ENCODE results near the gene WDR31.
"Not testable (repeated sequence)": the region's sequence is repeated elsewhere in the genome, so short reads cannot be mapped to it uniquely, and the experiment has no call there.

Gene WDR31

GRCh38 chr9:113296796-113297558, 43.1 kb downstream of the WDR31 start:
- H3K9ac ChIP-seq, result no peak overlapping the region
- H3K36me3 ChIP-seq (ENCODE audit: insufficient read depth), result no peaks in the 10 kb centered on the region
- no peaks in the 10 kb centered on the region for H3K4me1 ChIP-seq (ENCODE audit: low read depth, poor library complexity, severe bottlenecking)
- no peak overlapping the region for H3K27ac ChIP-seq
- no peak overlapping the region for H2AFZ ChIP-seq (ENCODE audit: low read depth)
- H4K20me1 ChIP-seq (ENCODE audit: insufficient read depth), result no peaks in the 10 kb centered on the region
- H3K4me2 ChIP-seq, result no peak overlapping the region
- no peaks in the 10 kb centered on the region for H3K27me3 ChIP-seq (ENCODE audit: insufficient read depth, low read depth)
- no peaks in the 10 kb centered on the region for H3K79me2 ChIP-seq (ENCODE audit: insufficient read depth, low read depth)
- no peak overlapping the region for H3K4me3 ChIP-seq (IDR thresholded peaks at IDR 0.05; ENCODE audit: insufficient read depth, low read depth, low read length)
- TF ChIP-seq, protein P1, sequence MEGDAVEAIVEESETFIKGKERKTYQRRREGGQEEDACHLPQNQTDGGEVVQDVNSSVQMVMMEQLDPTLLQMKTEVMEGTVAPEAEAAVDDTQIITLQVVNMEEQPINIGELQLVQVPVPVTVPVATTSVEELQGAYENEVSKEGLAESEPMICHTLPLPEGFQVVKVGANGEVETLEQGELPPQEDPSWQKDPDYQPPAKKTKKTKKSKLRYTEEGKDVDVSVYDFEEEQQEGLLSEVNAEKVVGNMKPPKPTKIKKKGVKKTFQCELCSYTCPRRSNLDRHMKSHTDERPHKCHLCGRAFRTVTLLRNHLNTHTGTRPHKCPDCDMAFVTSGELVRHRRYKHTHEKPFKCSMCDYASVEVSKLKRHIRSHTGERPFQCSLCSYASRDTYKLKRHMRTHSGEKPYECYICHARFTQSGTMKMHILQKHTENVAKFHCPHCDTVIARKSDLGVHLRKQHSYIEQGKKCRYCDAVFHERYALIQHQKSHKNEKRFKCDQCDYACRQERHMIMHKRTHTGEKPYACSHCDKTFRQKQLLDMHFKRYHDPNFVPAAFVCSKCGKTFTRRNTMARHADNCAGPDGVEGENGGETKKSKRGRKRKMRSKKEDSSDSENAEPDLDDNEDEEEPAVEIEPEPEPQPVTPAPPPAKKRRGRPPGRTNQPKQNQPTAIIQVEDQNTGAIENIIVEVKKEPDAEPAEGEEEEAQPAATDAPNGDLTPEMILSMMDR (conservative IDR thresholded peaks at IDR 0.05; ENCODE audit: low read depth, low read length), result no peak

DNA sequence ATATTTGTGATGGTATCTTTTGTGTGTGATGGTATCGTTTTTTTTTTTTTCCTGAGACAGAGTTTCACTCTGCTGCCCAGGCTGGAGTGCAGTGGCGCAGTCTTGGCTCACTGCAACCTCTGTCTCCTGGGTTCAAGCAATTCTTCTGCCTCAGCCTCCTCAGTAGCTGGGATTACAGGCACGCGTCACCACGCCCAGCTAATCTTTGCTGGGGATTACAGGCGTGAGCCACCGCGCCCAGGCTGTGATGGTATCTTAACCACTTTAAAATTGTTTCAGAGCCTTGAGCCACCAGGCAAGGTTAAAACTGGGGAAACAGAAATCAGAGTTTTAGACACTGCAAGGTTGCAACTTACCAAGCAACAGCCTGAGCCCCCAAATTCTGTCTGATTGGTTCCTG, 43.8 kb downstream of the WDR31 start:
- H3K36me3 ChIP-seq (ENCODE audit: insufficient read depth); H3K27me3 ChIP-seq (ENCODE audit: insufficient read depth, low read depth); H2AFZ ChIP-seq (ENCODE audit: low read depth); H3K9ac ChIP-seq; H3K4me1 ChIP-seq (ENCODE audit: low read depth, poor library complexity, severe bottlenecking); H3K4me2 ChIP-seq; H4K20me1 ChIP-seq (ENCODE audit: insufficient read depth); H3K27ac ChIP-seq; H3K79me2 ChIP-seq (ENCODE audit: insufficient read depth, low read depth); H3K4me3 ChIP-seq (IDR thresholded peaks at IDR 0.05; ENCODE audit: insufficient read depth, low read depth, low read length): not testable (repeated sequence)

DNA sequence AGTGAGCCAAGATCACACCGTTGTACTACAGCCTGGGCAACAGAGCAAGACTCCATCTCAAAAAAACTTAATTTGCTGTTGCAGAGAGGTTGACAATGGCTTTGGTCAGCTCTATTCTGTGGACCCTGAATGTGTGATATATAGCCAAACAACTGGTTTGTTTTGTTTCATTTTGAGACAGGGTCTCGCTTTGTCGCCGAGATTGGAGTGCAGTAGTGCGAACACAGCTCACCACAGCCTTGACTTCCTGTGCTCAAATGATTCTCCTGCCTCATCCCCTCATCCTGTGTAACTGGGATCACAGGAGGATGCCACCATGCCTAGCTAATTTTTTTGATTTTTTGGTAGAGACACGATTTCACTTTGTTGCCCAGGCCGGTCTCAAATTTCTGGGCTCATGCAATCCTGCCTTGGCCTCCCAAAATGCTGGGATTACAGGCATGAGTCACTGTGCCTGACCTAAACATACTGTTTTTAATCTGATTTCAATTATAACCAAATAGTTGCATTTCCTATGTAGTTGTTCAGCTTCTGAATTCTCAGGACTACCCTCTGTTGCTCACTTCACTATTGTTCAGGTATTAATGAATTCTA, 46.7 kb downstream of the WDR31 start:
- no peaks in the 10 kb centered on the region for H4K20me1 ChIP-seq (ENCODE audit: insufficient read depth)
- no peak overlapping the region for H3K4me3 ChIP-seq (IDR thresholded peaks at IDR 0.05; ENCODE audit: insufficient read depth, low read depth, low read length)
- no peak overlapping the region for H3K4me2 ChIP-seq
- no peak overlapping the region for H3K9ac ChIP-seq
- TF ChIP-seq, protein P1 (conservative IDR thresholded peaks at IDR 0.05; ENCODE audit: low read depth, low read length), result no peak
- H3K79me2 ChIP-seq (ENCODE audit: insufficient read depth, low read depth), result no peaks in the 10 kb centered on the region
- H3K36me3 ChIP-seq (ENCODE audit: insufficient read depth), result peaks cover 20% of the 10 kb centered on the region
- no peak overlapping the region for H3K27ac ChIP-seq
- no peak overlapping the region for H2AFZ ChIP-seq (ENCODE audit: low read depth)
- no peaks in the 10 kb centered on the region for H3K4me1 ChIP-seq (ENCODE audit: low read depth, poor library complexity, severe bottlenecking)
- H3K27me3 ChIP-seq (ENCODE audit: insufficient read depth, low read depth), result no peaks in the 10 kb centered on the region

- Histone ChIP-seq H3K27ac (no peak overlapping the region), H3K36me3 (ENCODE audit: insufficient read depth) (peaks cover 39% of the 10 kb centered on the region), H3K4me3 (IDR thresholded peaks at IDR 0.05; ENCODE audit: insufficient read depth, low read depth, low read length) (no peak overlapping the region), H2AFZ (ENCODE audit: low read depth) (no peak overlapping the region), H4K20me1 (ENCODE audit: insufficient read depth) (no peaks in the 10 kb centered on the region), H3K27me3 (ENCODE audit: insufficient read depth, low read depth) (no peaks in the 10 kb centered on the region), H3K9ac (no peak overlapping the region), H3K79me2 (ENCODE audit: insufficient read depth, low read depth) (no peaks in the 10 kb centered on the region), H3K4me2 (no peak overlapping the region), H3K4me1 (ENCODE audit: low read depth, poor library complexity, severe bottlenecking) (no peaks in the 10 kb centered on the region)
- TF ChIP-seq, protein P1 (conservative IDR thresholded peaks at IDR 0.05; ENCODE audit: low read depth, low read length), result no peak
Observed at GRCh38 chr9:113290052-113290607, 49.9 kb downstream of the WDR31 start.

DNA sequence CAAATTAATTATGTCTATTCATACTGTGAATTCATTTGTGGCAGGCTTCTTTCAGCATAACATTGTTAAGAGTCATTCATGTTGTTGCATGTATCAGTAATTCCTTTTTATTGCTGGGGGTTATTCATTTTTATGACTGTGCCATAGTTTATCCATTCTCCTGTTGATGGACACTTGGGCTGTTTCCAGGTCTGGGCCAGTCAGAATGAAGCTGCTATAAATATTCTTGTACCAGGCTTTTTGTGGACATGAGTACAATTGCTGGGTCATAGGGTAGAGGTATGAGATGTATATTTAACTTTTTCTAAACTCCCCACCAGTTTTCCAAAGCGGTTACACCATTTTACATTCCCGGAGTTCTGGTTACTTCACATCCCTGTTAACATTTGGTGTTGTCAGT, 51.0 kb downstream of the WDR31 start:
- no peak overlapping the region for H3K27ac ChIP-seq
- TF ChIP-seq, protein P1 (conservative IDR thresholded peaks at IDR 0.05; ENCODE audit: low read depth, low read length), result no peak
- H3K79me2 ChIP-seq (ENCODE audit: insufficient read depth, low read depth), result no peaks in the 10 kb centered on the region
- no peaks in the 10 kb centered on the region for H3K27me3 ChIP-seq (ENCODE audit: insufficient read depth, low read depth)
- no peak overlapping the region for H3K9ac ChIP-seq
- no peak overlapping the region for H3K4me3 ChIP-seq (IDR thresholded peaks at IDR 0.05; ENCODE audit: insufficient read depth, low read depth, low read length)
- H3K36me3 ChIP-seq (ENCODE audit: insufficient read depth), result peaks cover 39% of the 10 kb centered on the region
- no peaks in the 10 kb centered on the region for H4K20me1 ChIP-seq (ENCODE audit: insufficient read depth)
- H3K4me2 ChIP-seq, result no peak overlapping the region
- no peaks in the 10 kb centered on the region for H3K4me1 ChIP-seq (ENCODE audit: low read depth, poor library complexity, severe bottlenecking)
- H2AFZ ChIP-seq (ENCODE audit: low read depth), result no peak overlapping the region
